SK-N-SH treated with all-trans-retinoic acid at 6 μM for 48 hours (cell line): Measurements from ENCODE around the gene UTF1.

ENCODE experiments used
- CSDC2 ChIP-seq: fragments of 250-450 bp; sonication (Bioruptor Pico); IDR thresholded peaks from 2 replicates; pipeline ENCODE4 v1.5.0; 2020; ENCODE audit warnings: mild to moderate bottlenecking, moderate library complexity
- PATZ1 ChIP-seq: fragments of 250-450 bp; sonication (Bioruptor Pico); IDR thresholded peaks from 2 replicates; pipeline ENCODE4 v1.8.0; 2020; ENCODE audit warnings: mild to moderate bottlenecking, moderate library complexity, borderline replicate concordance
- TCF4 ChIP-seq: fragments of 250-450 bp; sonication (Bioruptor Pico); IDR thresholded peaks from 2 replicates; pipeline ENCODE4 v1.8.0; 2021; ENCODE audit warnings: mild to moderate bottlenecking, moderate library complexity, borderline replicate concordance

DNA sequence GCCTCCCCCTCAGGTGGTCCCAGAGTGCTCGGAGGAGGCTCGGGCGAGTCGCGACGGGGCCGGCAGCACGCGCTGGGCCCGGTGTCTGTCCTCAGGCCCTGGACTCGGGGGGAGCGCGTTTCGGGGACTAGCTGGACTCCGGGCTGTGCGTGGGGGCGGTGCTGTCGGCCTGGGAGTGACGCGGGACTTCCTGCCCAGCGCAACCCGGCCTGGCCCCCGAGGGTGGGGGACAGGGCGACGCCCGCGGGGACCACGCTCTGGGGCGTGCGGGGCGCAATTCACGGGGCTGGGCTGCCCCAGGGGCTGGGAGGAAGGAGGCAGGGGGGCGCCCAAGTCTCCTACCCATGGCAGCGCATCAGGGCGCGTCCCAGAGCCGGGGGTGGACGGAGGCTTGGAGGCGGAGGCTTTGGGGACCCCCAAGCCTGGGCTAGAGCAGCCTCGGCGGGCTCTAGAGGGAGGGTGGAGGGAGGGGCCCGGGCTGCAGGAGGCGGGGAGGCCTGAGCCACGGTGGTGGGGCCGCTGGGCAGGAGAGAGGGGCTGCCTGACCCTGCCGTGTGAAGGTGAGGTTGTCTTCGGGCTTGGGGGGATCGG is 5.3 kb downstream of the UTF1 start:
- TF ChIP-seq TCF4 (CRISPR knock-in tag) (no peak), PATZ1 (CRISPR knock-in tag) (no peak), CSDC2 (CRISPR knock-in tag) (no peak)
